K562 (cell line): ENCODE data around the gene ST3GAL5. TPM values are rescaled to one million over a fixed set of nuclear protein-coding genes. Genes with fewer than 3 reads are reported as not detected.

ENCODE experiments used
- ATAC-seq: fragments of 200-7000 bp; cut with Tn5 transposase; 3 replicates; pipeline ENCODE4 v1.9.1; 2020; ENCODE audit warnings: moderate library complexity
- BruUV-seq: library from RNA; stranded (reverse); fragments of 400-500 nt; replicated peaks from 2 replicates; lab custom pipeline; 2021; lab: Mats Ljungman, UMichigan
- CTCF ChIA-PET: fragments of 300-600 bp; formaldehyde crosslinking; extraction: SDS; loops from one replicate; lab custom pipeline; 2021; ENCODE audit warnings: low intra/inter-chr PET ratio; lab: Yijun Ruan, JAX
- POLR2A ChIA-PET: fragments of 300-600, 350-650 bp; sonication (Branson Sonifier 250); formaldehyde crosslinking; extraction: SDS; loops from one replicate; lab custom pipeline; 2021; ENCODE audit warnings: antibody characterized with exemption, inconsistent platforms; lab: Yijun Ruan, JAX
- DNase-seq, 4 experiments: peaks; one replicate each; pipeline versions ENCODE4 v3.0.0 to v3.0.0-alpha.2; 2011 to 2018; ENCODE audit warnings: low spot score in 3 of 4, mixed read lengths in 3 of 4; ENCODE audit errors: extremely low read depth in 1 of 4
- FAIRE-seq: peaks from 2 replicates; lab custom pipeline; 2011; peaks lifted over from hg19 to GRCh38; lab: Jason Lieb, UNC
- H2AFZ ChIP-seq: 2 replicates; pipeline ENCODE4 v1.6.0; 2011; ENCODE audit warnings: low read depth, low read length, control low read depth, inconsistent platforms
- H3K27ac ChIP-seq: fragments of 200-600 bp; 3 replicates; pipeline ENCODE4 v1.8.0; 2011; ENCODE audit warnings: low read depth, mild to moderate bottlenecking, control low read depth, inconsistent platforms, low read length, moderate library complexity, mixed read lengths; ENCODE audit errors: extremely low read depth
- H3K27me3 ChIP-seq, 2 experiments: fragments of 300-600 bp in 1 of 2; 2 replicates in 1 of 2; 3 replicates in 1 of 2; pipeline versions ENCODE4 v1.6.0 to v1.8.0; 2011; ENCODE audit warnings: inconsistent platforms in 2 of 2, low read length in 2 of 2, mild to moderate bottlenecking in 1 of 2, mixed read lengths in 1 of 2, moderate library complexity in 1 of 2; ENCODE audit not compliant: control insufficient read depth in 2 of 2, insufficient read depth in 2 of 2
- H3K36me3 ChIP-seq: fragments of 300-600 bp; 3 replicates; pipeline ENCODE4 v1.8.0; 2011; ENCODE audit warnings: mild to moderate bottlenecking, low read length, inconsistent platforms; ENCODE audit not compliant: control insufficient read depth, insufficient read depth
- H3K4me1 ChIP-seq, 2 experiments: fragments of 200-600 bp in 1 of 2; replicated peaks in 1 of 2; 2 replicates in 1 of 2; 3 replicates in 1 of 2; pipeline versions ENCODE4 v1.5.1 to v1.8.0; 2011; ENCODE audit warnings: inconsistent platforms in 2 of 2, low read length in 2 of 2, mild to moderate bottlenecking in 1 of 2, mixed read lengths in 1 of 2, moderate library complexity in 1 of 2; ENCODE audit not compliant: control insufficient read depth in 2 of 2, insufficient read depth in 2 of 2
- H3K4me2 ChIP-seq: 2 replicates; pipeline ENCODE4 v1.6.1; 2011; ENCODE audit warnings: low read length, control low read depth, inconsistent platforms, mixed read lengths; ENCODE audit not compliant: insufficient read depth
- H3K4me3 ChIP-seq: fragments of 200-600 bp; sonication (generic), shearing (Covaris generic); 2 replicates; pipeline ENCODE4 v1.5.1; 2016; ENCODE audit warnings: control low read depth, inconsistent platforms
- H3K79me2 ChIP-seq: fragments of 200-600 bp; 3 replicates; pipeline ENCODE4 v1.8.0; 2011; ENCODE audit warnings: low read length, inconsistent platforms; ENCODE audit not compliant: control insufficient read depth, insufficient read depth
- H3K9ac ChIP-seq, 2 experiments: 2 replicates each; pipeline versions ENCODE4 v1.6.0 to v1.6.1; 2011; ENCODE audit warnings: low read depth in 2 of 2, low read length in 2 of 2, control low read depth in 1 of 2, inconsistent platforms in 1 of 2, mild to moderate bottlenecking in 1 of 2, mixed read lengths in 1 of 2; ENCODE audit not compliant: insufficient read depth in 1 of 2
- H3K9me1 ChIP-seq: one replicate; pipeline ENCODE4 v1.6.0; 2011; ENCODE audit warnings: inconsistent platforms, mild to moderate bottlenecking, low read length, moderate library complexity; ENCODE audit not compliant: control insufficient read depth, insufficient read depth
- H3K9me3 ChIP-seq: replicated peaks from 2 replicates; pipeline ENCODE4 v1.5.1; 2011; ENCODE audit warnings: low read depth, low read length, inconsistent platforms; ENCODE audit not compliant: control insufficient read depth, insufficient read depth
- H4K20me1 ChIP-seq: replicated peaks from 2 replicates; pipeline ENCODE4 v1.6.1; 2011; ENCODE audit warnings: low read length, inconsistent platforms, mixed read lengths; ENCODE audit not compliant: control insufficient read depth, insufficient read depth
- BDP1 ChIP-seq: IDR thresholded peaks from 3 replicates; pipeline ENCODE4 v1.6.1; 2011; ENCODE audit not compliant: insufficient read length, insufficient read depth
- FIP1L1 ChIP-seq: fragments of 200-400 bp; formaldehyde crosslinking; IDR thresholded peaks from 2 replicates; pipeline ENCODE4 v1.6.1; 2018; ENCODE audit warnings: mild to moderate bottlenecking, low read depth, low read length; ENCODE audit not compliant: poor library complexity, severe bottlenecking
- NR1H2 ChIP-seq: sonication (generic); formaldehyde crosslinking; IDR thresholded peaks from 2 replicates; pipeline ENCODE4 v1.4.0; 2020; ENCODE audit warnings: mild to moderate bottlenecking, missing genetic modification reagents
- PPARD ChIP-seq: fragments of 250-450 bp; sonication (Bioruptor Pico); IDR thresholded peaks from 2 replicates; pipeline ENCODE4 v1.8.0; 2022; ENCODE audit warnings: inconsistent platforms, mild to moderate bottlenecking, moderate library complexity
- RAD21 ChIP-seq, 2 experiments: fragments of 250-450 bp in 1 of 2; fragments of 450-650 bp in 1 of 2; sonication (Bioruptor Pico) in 1 of 2; formaldehyde crosslinking in 1 of 2; IDR thresholded peaks in 1 of 2; conservative IDR thresholded peaks in 1 of 2; 2 replicates each; pipeline versions ENCODE4 v1.4.0 to v1.8.0; 2020 to 2022; ENCODE audit warnings: mild to moderate bottlenecking in 2 of 2, moderate library complexity in 1 of 2
- REST ChIP-seq, 2 experiments: fragments of 450-650 bp; formaldehyde crosslinking in 1 of 2; IDR thresholded peaks; 2 replicates each; pipeline versions ENCODE4 v1.4.0 to v1.6.1; 2014 to 2020; ENCODE audit warnings: mild to moderate bottlenecking in 2 of 2, borderline replicate concordance in 1 of 2, low read depth in 1 of 2
- ZKSCAN8 ChIP-seq: fragments of 200-800 bp; sonication (Bioruptor generic); IDR thresholded peaks from 2 replicates; pipeline ENCODE4 v1.6.1; 2016; ENCODE audit warnings: missing genetic modification characterization, missing compliant biosample characterization
- WGBS: fragments of 100-300 bp; shearing (Covaris generic); methylation state at CpG from one replicate; pipeline ENCODE4 v1.1.6; 2016; ENCODE audit warnings: low coverage, mixed read lengths; ENCODE audit not compliant: insufficient coverage; ENCODE audit errors: missing lambda C conversion rate; 5-methylcytosine and 5-hydroxymethylcytosine counted together
- in situ Hi-C: fragments of 300-500 bp; cut with MboI; formaldehyde crosslinking; loops from 4 replicates; pipeline ENCODE4 v1.15.0; 2018; ENCODE audit warnings: inconsistent platforms, mixed read lengths
- intact Hi-C: fragments of 100-400 bp; cut with micrococcal nuclease; formaldehyde crosslinking; loops from 2 replicates; pipeline ENCODE4 v1.14.2; 2022
- polyA plus RNA-seq, 8 experiments: library from polyadenylated mRNA; depleted of rRNA in 4 of 8; stranded (reverse) in 5 of 8; unstranded in 3 of 8; fragments of >200 nt; fragmentation: Nextera tagmentation in 2 of 8; fragmentation: Illumina TruSeq in 1 of 8; extraction: Ambion mirVana in 2 of 8; extraction: Trizol in 1 of 8; gene quantifications; 2 replicates each; pipeline versions ENCODE4 v1.2.1 to v1.2.3, GENCODE V29; 2011 to 2014; ENCODE audit warnings: inconsistent platforms in 1 of 8, missing spikeins in 1 of 8
- total RNA-seq, 7 experiments: library from RNA; depleted of rRNA in 6 of 7; stranded (reverse); fragments of >200 nt in 6 of 7; fragmentation: Illumina TruSeq in 2 of 7; extraction: Trizol in 2 of 7; gene quantifications; 2 replicates each; pipeline versions ENCODE4 v1.2.1 to v1.2.3, GENCODE V29; 2011 to 2021; ENCODE audit warnings: low replicate concordance in 1 of 7
- TF ChIP-seq, protein P1 (sequence below), 3 experiments: IDR thresholded peaks in 2 of 3; conservative IDR thresholded peaks in 1 of 3; 2 replicates each; pipeline ENCODE4 v1.5.1; 2011 to 2012; ENCODE audit warnings: low read length in 3 of 3, mild to moderate bottlenecking in 3 of 3, control low read depth in 2 of 3, improper control_type of control experiment in 1 of 3, inconsistent platforms in 1 of 3, low read depth in 1 of 3, mixed read lengths in 1 of 3, moderate library complexity in 1 of 3; ENCODE audit not compliant: insufficient read depth in 2 of 3

Gene ST3GAL5
- total and polyA plus RNA-seq, 9 of the 15 experiments (the other 6 are each of a cell fraction or from before 2014, with no cell fraction given): 1.6 to 10.0 (median 4.2) TPM

DNA sequence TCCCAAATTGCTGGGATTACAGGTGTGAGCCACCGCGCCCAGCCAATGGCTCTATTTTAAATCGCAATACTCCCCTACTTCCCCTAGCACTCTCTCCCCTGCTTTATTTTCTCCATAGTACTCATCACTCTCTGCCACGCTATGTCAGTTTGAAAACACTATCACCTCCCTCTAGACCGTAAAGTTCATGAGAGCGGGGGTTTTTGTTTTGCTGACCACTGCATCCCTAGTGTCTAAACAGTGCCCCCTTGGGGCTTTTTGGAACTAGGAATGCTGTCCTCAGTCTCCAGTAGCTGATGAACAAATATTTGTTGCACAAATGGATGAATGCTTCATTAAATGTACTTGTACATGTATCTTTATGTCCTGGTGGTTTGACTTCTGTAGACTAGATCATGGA lies 90.9 kb downstream of the ST3GAL5 start:
- no peak for TF ChIP-seq NR1H2 (CRISPR knock-in tag)
- TF ChIP-seq REST (IDR thresholded peaks at IDR 0.05; ENCODE audit: borderline replicate concordance): peak; percentile 12; the same call in 1 of the 2 replicates
- no peak for TF ChIP-seq REST (CRISPR knock-in tag; IDR thresholded peaks at IDR 0.05; ENCODE audit: low read depth)
- no peak for TF ChIP-seq PPARD (CRISPR knock-in tag)
- TF ChIP-seq FIP1L1: no peak
- TF ChIP-seq, protein P1, sequence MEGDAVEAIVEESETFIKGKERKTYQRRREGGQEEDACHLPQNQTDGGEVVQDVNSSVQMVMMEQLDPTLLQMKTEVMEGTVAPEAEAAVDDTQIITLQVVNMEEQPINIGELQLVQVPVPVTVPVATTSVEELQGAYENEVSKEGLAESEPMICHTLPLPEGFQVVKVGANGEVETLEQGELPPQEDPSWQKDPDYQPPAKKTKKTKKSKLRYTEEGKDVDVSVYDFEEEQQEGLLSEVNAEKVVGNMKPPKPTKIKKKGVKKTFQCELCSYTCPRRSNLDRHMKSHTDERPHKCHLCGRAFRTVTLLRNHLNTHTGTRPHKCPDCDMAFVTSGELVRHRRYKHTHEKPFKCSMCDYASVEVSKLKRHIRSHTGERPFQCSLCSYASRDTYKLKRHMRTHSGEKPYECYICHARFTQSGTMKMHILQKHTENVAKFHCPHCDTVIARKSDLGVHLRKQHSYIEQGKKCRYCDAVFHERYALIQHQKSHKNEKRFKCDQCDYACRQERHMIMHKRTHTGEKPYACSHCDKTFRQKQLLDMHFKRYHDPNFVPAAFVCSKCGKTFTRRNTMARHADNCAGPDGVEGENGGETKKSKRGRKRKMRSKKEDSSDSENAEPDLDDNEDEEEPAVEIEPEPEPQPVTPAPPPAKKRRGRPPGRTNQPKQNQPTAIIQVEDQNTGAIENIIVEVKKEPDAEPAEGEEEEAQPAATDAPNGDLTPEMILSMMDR (IDR thresholded peaks at IDR 0.05 in 2 of 3, conservative IDR thresholded peaks at IDR 0.05 in 1 of 3; ENCODE audit: insufficient read depth in 2 of 3, low read depth in 1 of 3, low read length in 3 of 3): peak; percentile 43 to 57 (median 44); a peak in 5 of 6 replicates
- no peak for TF ChIP-seq BDP1
- no peak for TF ChIP-seq ZKSCAN8 (CRISPR knock-in tag)
- peak in 1 of 2 experiments; percentile 63; a peak in 2 of 4 replicates for TF ChIP-seq RAD21 (CRISPR knock-in tag; conservative IDR thresholded peaks at IDR 0.05 in 1 of 2, IDR thresholded peaks at IDR 0.05 in 1 of 2)
- TF ChIP-seq, all 486 proteins: peak for 3
- no peak overlapping the region for H3K4me3 ChIP-seq
- peaks cover 36 to 58% of the 10 kb centered on the region in 2 experiments for H3K27me3 ChIP-seq
- CTCF ChIA-PET: interaction anchor here (1.2 to 1.4 kb wide), 2 partner anchors 48 to 70 kb away, joined by 4 to 6 read pairs; no protein-coding TSS in a partner anchor
- WGBS: 28% methylated on average over 6 of the region's 6 CpGs
- no peak overlapping the region for H3K27ac ChIP-seq
- H3K9me3 ChIP-seq: 0 out of 2 replicates have a peak, but pooled peaks cover 2% of the 10 kb centered on the region
- H3K36me3 ChIP-seq: no peaks in the 10 kb centered on the region
- BruUV-seq: no TSS peak
- FAIRE-seq: peak; percentile 81
- no peaks in the 10 kb centered on the region; a peak in 1 of 5 replicates for H3K4me1 ChIP-seq
- H3K9me1 ChIP-seq: no peaks in the 10 kb centered on the region
- ATAC-seq: peak; percentile 75
- intact Hi-C loops: loop anchor here (5.0 kb wide), 1 partner anchor 46 kb away; the partner anchor contains the start of gene ATOH8
- no peak overlapping the region for H3K4me2 ChIP-seq
- no peaks in the 10 kb centered on the region for H3K79me2 ChIP-seq
- no peaks in the 10 kb centered on the region for H4K20me1 ChIP-seq
- H2AFZ ChIP-seq: no peak overlapping the region
- POLR2A ChIA-PET: no interaction called here
- in situ Hi-C loops: no loop called here
- peak; percentile 38 to 49 (median 41) for DNase-seq
- no peak overlapping the region for H3K9ac ChIP-seq
